Common myeloid progenitor, CD34-positive (primary cell): Measurements from ENCODE around the gene POLH.
A peak's percentile ranks its signal among the peaks of the same experiment; 100 is the strongest.

ENCODE experiments used
- CTCF ChIA-PET: fragments of 350-600 bp; sonication (Branson Sonifier 250); formaldehyde crosslinking; loops from one replicate; lab custom pipeline; 2021; ENCODE audit warnings: antibody characterized with exemption; lab: Charles Lee
- POLR2A ChIA-PET: fragments of 350-600 bp; sonication (Branson Sonifier 250); formaldehyde crosslinking; loops from one replicate; lab custom pipeline; 2021; ENCODE audit warnings: antibody characterized with exemption; lab: Charles Lee
- DNase-seq, 3 donors: peaks; one replicate each; pipeline versions ENCODE4 v3.0.0 to v3.0.0-alpha.2; 2013
- H3K27ac ChIP-seq, 2 experiments: 1 replicate in 1 of 2; 2 replicates in 1 of 2; pipeline ENCODE4 v1.7.0; 2013; ENCODE audit warnings: inconsistent platforms in 2 of 2, low read length in 2 of 2, mild to moderate bottlenecking in 2 of 2, low read depth in 1 of 2, moderate library complexity in 1 of 2; ENCODE audit not compliant: severe bottlenecking in 2 of 2, insufficient read depth in 1 of 2, poor library complexity in 1 of 2
- H3K27me3 ChIP-seq, 5 experiments: replicated peaks in 2 of 5; 1 replicate in 3 of 5; 2 replicates in 2 of 5; pipeline versions ENCODE4 v1.6.1 to v1.7.0; 2013; ENCODE audit warnings: low read length in 4 of 5, mild to moderate bottlenecking in 2 of 5, moderate library complexity in 2 of 5, inconsistent platforms in 1 of 5; ENCODE audit not compliant: insufficient read depth in 5 of 5, control insufficient read depth in 4 of 5
- H3K36me3 ChIP-seq, 4 experiments: 1 replicate in 2 of 4; 2 replicates in 2 of 4; pipeline versions ENCODE4 v1.6.1 to v1.7.0; 2013; ENCODE audit warnings: low read length in 3 of 4, control low read depth in 1 of 4, mild to moderate bottlenecking in 1 of 4; ENCODE audit not compliant: control insufficient read depth in 4 of 4, insufficient read depth in 4 of 4
- H3K4me1 ChIP-seq, 4 experiments: 1 replicate in 3 of 4; 2 replicates in 1 of 4; pipeline versions ENCODE4 v1.6.1 to v1.7.1; 2013; ENCODE audit warnings: low read length in 3 of 4, mild to moderate bottlenecking in 3 of 4, control low read depth in 1 of 4, inconsistent platforms in 1 of 4, moderate library complexity in 1 of 4; ENCODE audit not compliant: control insufficient read depth in 4 of 4, insufficient read depth in 4 of 4; ENCODE audit errors: control extremely low read depth in 1 of 4
- H3K4me3 ChIP-seq, 7 experiments: 1 replicate in 4 of 7; 2 replicates in 3 of 7; pipeline versions ENCODE4 v1.5.1 to v1.7.0; 2013; ENCODE audit warnings: mild to moderate bottlenecking in 7 of 7, low read length in 6 of 7, moderate library complexity in 6 of 7, inconsistent platforms in 2 of 7, low read depth in 2 of 7, control low read depth in 1 of 7; ENCODE audit not compliant: insufficient read depth in 4 of 7, control insufficient read depth in 1 of 7; ENCODE audit errors: extremely low read depth in 1 of 7
- H3K9me3 ChIP-seq, 5 experiments: 1 replicate in 4 of 5; 2 replicates in 1 of 5; pipeline versions ENCODE4 v1.6.1 to v1.7.1; 2013; ENCODE audit warnings: low read length in 4 of 5, mild to moderate bottlenecking in 2 of 5, inconsistent platforms in 1 of 5, low read depth in 1 of 5, moderate library complexity in 1 of 5; ENCODE audit not compliant: control insufficient read depth in 4 of 5, insufficient read depth in 2 of 5; ENCODE audit errors: control extremely low read depth in 1 of 5
- WGBS: methylation state at CpG from one replicate; pipeline ENCODE4 v1.1.5; 2013; ENCODE audit not compliant: insufficient coverage; 5-methylcytosine and 5-hydroxymethylcytosine counted together

Gene POLH

DNA sequence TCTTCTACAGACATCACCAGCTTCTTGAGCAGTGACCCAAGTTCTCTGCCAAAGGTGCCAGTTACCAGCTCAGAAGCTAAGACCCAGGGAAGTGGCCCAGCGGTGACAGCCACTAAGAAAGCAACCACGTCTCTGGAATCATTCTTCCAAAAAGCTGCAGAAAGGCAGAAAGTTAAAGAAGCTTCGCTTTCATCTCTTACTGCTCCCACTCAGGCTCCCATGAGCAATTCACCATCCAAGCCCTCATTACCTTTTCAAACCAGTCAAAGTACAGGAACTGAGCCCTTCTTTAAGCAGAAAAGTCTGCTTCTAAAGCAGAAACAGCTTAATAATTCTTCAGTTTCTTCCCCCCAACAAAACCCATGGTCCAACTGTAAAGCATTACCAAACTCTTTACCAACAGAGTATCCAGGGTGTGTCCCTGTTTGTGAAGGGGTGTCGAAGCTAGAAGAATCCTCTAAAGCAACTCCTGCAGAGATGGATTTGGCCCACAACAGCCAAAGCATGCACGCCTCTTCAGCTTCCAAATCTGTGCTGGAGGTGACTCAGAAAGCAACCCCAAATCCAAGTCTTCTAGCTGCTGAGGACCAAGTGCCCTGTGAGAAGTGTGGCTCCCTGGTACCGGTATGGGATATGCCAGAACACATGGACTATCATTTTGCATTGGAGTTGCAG lies 37.9 kb downstream of the POLH start:
- ChIA-PET CTCF (interaction anchor here (0.6 to 1.1 kb wide), 3 partner anchors 12 to 87 kb away, joined by 3 to 4 read pairs (median 3); partner anchors contain the start of gene GTPBP2), POLR2A (interaction anchor here (1.0 kb wide), 2 partner anchors 8 to 22 kb away, joined by 3 to 5 read pairs; partner anchors contain the start of gene MAD2L1BP)
- Histone ChIP-seq H3K4me3 (no peak overlapping the region), H3K27ac (no peak overlapping the region), H3K9me3 (no peaks in the 10 kb centered on the region), H3K4me1 (no peaks in the 10 kb centered on the region), H3K27me3 (no peaks in the 10 kb centered on the region), H3K36me3 (peaks cover 3 to 35% (median 26%) of the 10 kb centered on the region in 4 experiments)
- WGBS = 98% methylated on average over 6 of the region's 6 CpGs
- DNase-seq = no peak

DNA sequence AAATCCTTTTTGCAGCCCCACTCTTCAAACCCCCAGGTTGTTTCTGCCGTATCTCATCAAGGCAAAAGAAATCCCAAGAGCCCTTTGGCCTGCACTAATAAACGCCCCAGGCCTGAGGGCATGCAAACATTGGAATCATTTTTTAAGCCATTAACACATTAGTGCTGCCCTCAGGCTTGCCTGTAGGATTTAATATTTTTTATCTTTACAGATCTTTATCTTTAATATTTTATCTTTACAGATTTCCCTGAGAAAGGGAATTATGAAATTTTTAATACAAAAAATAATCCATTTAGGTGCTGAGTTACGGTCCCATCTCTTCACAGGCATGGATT lies 38.4 kb downstream of the POLH start:
- CTCF ChIA-PET = interaction anchor here (0.6 to 1.1 kb wide), 4 partner anchors 11 to 487 kb away, joined by 3 to 4 read pairs (median 3); partner anchors contain the start of gene GTPBP2
- Histone ChIP-seq H3K27me3 (no peaks in the 10 kb centered on the region), H3K4me1 (peaks cover 0 to under 1% (median under 1%) of the 10 kb centered on the region in 4 experiments), H3K4me3 (no peak overlapping the region), H3K9me3 (no peaks in the 10 kb centered on the region), H3K36me3 (peaks cover 3 to 34% (median 28%) of the 10 kb centered on the region in 4 experiments), H3K27ac (no peak overlapping the region)
- POLR2A ChIA-PET = no interaction called here
- DNase-seq = no peak
- 100% methylated on average over 1 of the region's 3 CpGs for WGBS

GRCh38 chr6:43616725-43617472 lies 40.9 kb downstream of the POLH start:
- DNase-seq = peak in 2 of 3 donors; percentile 24 to 51
- WGBS = 84% methylated on average over 5 of the region's 9 CpGs
- H3K27me3 ChIP-seq = no peaks in the 10 kb centered on the region
- ChIA-PET POLR2A (no interaction called here), CTCF (interaction anchor here (1.4 kb wide), 1 partner anchor 28 kb away, joined by 3 read pairs; the partner anchor contains the start of gene RSPH9)
- H3K4me1 ChIP-seq = peaks cover 0 to 9% (median 6%) of the 10 kb centered on the region in 4 experiments
- H3K4me3 ChIP-seq = no peak overlapping the region
- peaks cover 6 to 38% (median 31%) of the 10 kb centered on the region in 4 experiments for H3K36me3 ChIP-seq
- no peaks in the 10 kb centered on the region for H3K9me3 ChIP-seq
- H3K27ac ChIP-seq = no peak overlapping the region

DNA sequence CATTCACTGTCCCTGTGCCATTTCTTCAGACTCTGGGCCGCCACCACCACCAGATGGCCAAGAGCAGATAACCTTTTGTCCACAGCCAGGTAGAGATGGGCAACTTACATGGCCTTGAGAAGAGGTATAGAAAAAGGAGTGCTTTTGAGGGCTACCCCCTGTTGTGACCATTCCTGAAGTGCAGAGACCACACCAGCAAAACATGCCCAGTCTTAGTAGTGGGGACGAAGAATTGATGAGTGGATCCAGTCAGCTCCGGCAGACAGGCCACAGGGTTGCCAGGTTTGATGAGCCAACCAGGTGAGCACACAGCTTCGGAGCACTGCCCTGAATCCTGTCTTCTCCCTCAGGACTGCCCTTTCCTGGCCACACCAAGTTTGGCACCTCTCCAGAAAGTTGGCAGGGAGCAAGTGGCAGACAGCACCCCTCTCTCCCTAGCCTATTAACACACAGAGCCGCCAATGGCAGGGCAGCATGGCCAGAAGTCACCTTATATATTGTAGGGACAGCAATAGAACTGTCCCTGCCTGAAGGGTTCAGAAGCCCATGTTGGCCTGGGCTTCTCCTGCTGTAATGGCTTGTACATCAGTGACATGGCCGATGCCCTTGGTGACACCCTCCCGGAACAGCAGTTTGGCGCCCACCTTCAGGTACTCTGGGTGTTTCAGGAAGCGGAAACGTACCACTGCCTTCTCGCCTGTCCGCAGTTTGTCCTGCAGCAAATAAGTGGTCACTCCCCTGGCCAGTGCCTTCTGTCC lies 45.3 kb downstream of the POLH start:
- Histone ChIP-seq H3K36me3 (peaks cover 9 to 64% (median 55%) of the 10 kb centered on the region in 4 experiments), H3K27ac (peak overlapping the region in 1 of 2 experiments; percentile 22), H3K27me3 (no peaks in the 10 kb centered on the region), H3K9me3 (no peaks in the 10 kb centered on the region), H3K4me1 (peaks cover 0 to 9% (median 6%) of the 10 kb centered on the region in 4 experiments), H3K4me3 (no peak overlapping the region)
- over 99% methylated on average over 11 of the region's 12 CpGs for WGBS
- ChIA-PET POLR2A (no interaction called here), CTCF (interaction anchor here (1.0 kb wide), 1 partner anchor 49 kb away, joined by 4 read pairs; no protein-coding TSS in a partner anchor)
- no peak for DNase-seq

DNA sequence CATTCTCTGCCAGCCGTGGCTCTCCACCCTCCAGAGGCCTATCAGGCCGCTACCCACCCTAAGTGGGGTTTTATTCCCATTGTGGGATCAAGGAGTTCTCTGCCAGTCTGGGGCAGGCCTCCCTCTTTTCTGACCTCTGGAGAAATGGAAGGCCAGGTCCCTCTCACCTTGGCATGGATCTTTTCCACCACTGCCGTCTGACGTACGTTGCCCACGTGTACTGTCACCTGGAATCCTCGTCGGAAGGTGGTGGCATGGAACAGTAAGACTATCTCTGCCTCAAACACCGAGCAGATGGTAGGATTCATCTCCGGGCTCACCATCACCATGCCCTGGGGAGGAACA lies 45.8 kb downstream of the POLH start:
- no peaks in the 10 kb centered on the region for H3K9me3 ChIP-seq
- 97% methylated on average over 9 of the region's 10 CpGs for WGBS
- no peak overlapping the region for H3K27ac ChIP-seq
- H3K4me3 ChIP-seq = no peak overlapping the region
- ChIA-PET CTCF (interaction anchor here (1.0 kb wide), 1 partner anchor 49 kb away, joined by 4 read pairs; no protein-coding TSS in a partner anchor), POLR2A (interaction anchor here (0.7 kb wide), 1 partner anchor 9 kb away, joined by 5 read pairs; no protein-coding TSS in a partner anchor)
- H3K36me3 ChIP-seq = peaks cover 9 to 70% (median 56%) of the 10 kb centered on the region in 4 experiments
- no peak for DNase-seq
- peaks cover 0 to 9% (median 6%) of the 10 kb centered on the region in 4 experiments for H3K4me1 ChIP-seq
- H3K27me3 ChIP-seq = no peaks in the 10 kb centered on the region

DNA sequence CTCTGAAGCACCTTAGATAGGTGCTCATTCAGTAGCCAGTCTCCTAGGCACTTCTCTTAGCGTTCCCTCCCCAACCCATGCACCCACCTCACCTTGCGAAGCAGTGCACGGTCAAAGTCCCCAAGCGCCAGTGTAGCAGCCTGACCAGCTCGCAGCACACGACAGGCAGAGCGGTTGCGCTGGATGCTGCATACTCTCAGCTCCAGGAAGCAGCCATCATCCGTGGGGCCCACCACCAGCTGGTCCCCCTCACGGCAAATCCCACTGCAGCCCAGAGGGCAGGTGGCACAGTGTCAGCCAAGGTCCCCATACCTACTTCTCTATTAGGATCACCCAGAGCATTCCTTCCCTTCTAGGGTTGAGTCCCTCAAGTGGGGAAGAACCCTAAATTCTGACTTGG lies 46.6 kb downstream of the POLH start:
- Histone ChIP-seq H3K27ac (no peak overlapping the region), H3K9me3 (no peaks in the 10 kb centered on the region), H3K4me1 (peaks cover 6 to 16% (median 11%) of the 10 kb centered on the region in 4 experiments), H3K36me3 (peaks cover 9 to 76% (median 56%) of the 10 kb centered on the region in 4 experiments), H3K4me3 (no peak overlapping the region), H3K27me3 (no peaks in the 10 kb centered on the region)
- POLR2A ChIA-PET = interaction anchor here (0.7 kb wide), 1 partner anchor 9 kb away, joined by 5 read pairs; no protein-coding TSS in a partner anchor
- 95% methylated on average over 10 of the region's 10 CpGs for WGBS
- CTCF ChIA-PET = interaction anchor here (0.8 to 1.0 kb wide), 2 partner anchors 14 to 48 kb away, joined by 3 to 4 read pairs; no protein-coding TSS in a partner anchor
- DNase-seq = no peak
